ENCODE measurements around the gene GMIP. TPM values are rescaled to one million over a fixed set of nuclear protein-coding genes. Genes with fewer than 3 reads are reported as not detected.

The GMIP gene
- total RNA-seq, 2 experiments from 2014 or later: 78.6 to 79.4 TPM

- Mint-ChIP-seq H3K27me3 (no peaks in the 10 kb centered on the region), H3K9me3 (no peaks in the 10 kb centered on the region), H3K4me1 (ENCODE audit: low read depth) (peaks cover 7% of the 10 kb centered on the region), H3K4me3 (no peak overlapping the region), H3K36me3 (peaks cover 22% of the 10 kb centered on the region), H3K27ac (no peak overlapping the region)
- ChIA-PET CTCF (interaction anchor here (1.6 to 3.8 kb wide), 2 partner anchors 93 to 115 kb away, joined by 6 to 65 read pairs; no protein-coding TSS in a partner anchor), POLR2A (no interaction called here)
- DNase-seq: no peak
- intact Hi-C loops (cut with micrococcal nuclease): no loop called here
Observed at GRCh38 chr19:19647037-19647835, 3.8 kb upstream of the GMIP start.

- ChIA-PET POLR2A (interaction anchor here (0.9 to 1.0 kb wide), 2 partner anchors 23 to 114 kb away, joined by 3 to 4 read pairs; partner anchors contain the start of gene ZNF101), CTCF (interaction anchor here (1.3 to 3.8 kb wide), 3 partner anchors 91 to 315 kb away, joined by 3 to 65 read pairs (median 33); no protein-coding TSS in a partner anchor)
- intact Hi-C loops (cut with micrococcal nuclease): no loop called here
- H3K4me1 Mint-ChIP-seq (ENCODE audit: low read depth): peaks cover 12% of the 10 kb centered on the region
- no peaks in the 10 kb centered on the region for H3K27me3 Mint-ChIP-seq
- H3K27ac Mint-ChIP-seq: no peak overlapping the region
- DNase-seq: no peak
- H3K36me3 Mint-ChIP-seq: peaks cover 22% of the 10 kb centered on the region
- no peak overlapping the region for H3K4me3 Mint-ChIP-seq
- no peaks in the 10 kb centered on the region for H3K9me3 Mint-ChIP-seq
Observed at GRCh38 chr19:19645233-19645870, 1.9 kb upstream of the GMIP start.

- H3K27me3 Mint-ChIP-seq: no peaks in the 10 kb centered on the region
- H3K27ac Mint-ChIP-seq: peak overlapping the region; percentile 98
- intact Hi-C loops (cut with micrococcal nuclease): loop anchor here (1.0 kb wide), 1 partner anchor 112 kb away; no protein-coding TSS in a partner anchor
- ChIA-PET CTCF (interaction anchor here (0.6 to 3.8 kb wide), 22 partner anchors 9 to 316 kb away, joined by 3 to 65 read pairs (median 4); partner anchors contain the start of genes NDUFA13 and YJEFN3), POLR2A (interaction anchor here (1.1 to 1.5 kb wide), 4 partner anchors 15 to 112 kb away, joined by 3 to 8 read pairs (median 4); partner anchors contain the start of gene ATP13A1)
- DNase-seq: no peak
- H3K4me3 Mint-ChIP-seq: peak overlapping the region; percentile 99
- H3K4me1 Mint-ChIP-seq (ENCODE audit: low read depth): peaks cover 12% of the 10 kb centered on the region
- H3K36me3 Mint-ChIP-seq: peaks cover 29% of the 10 kb centered on the region
- no peaks in the 10 kb centered on the region for H3K9me3 Mint-ChIP-seq
Observed at GRCh38 chr19:19644054-19644388, 564 bp upstream of the GMIP start.

- Mint-ChIP-seq H3K27me3 (no peaks in the 10 kb centered on the region), H3K36me3 (peaks cover 30% of the 10 kb centered on the region), H3K9me3 (no peaks in the 10 kb centered on the region), H3K4me1 (ENCODE audit: low read depth) (peaks cover 12% of the 10 kb centered on the region), H3K27ac (peak overlapping the region; percentile 98), H3K4me3 (peak overlapping the region; percentile 99)
- CTCF ChIA-PET: interaction anchor here (1.5 kb wide), 1 partner anchor 110 kb away, joined by 3 read pairs; no protein-coding TSS in a partner anchor
- DNase-seq: peak; percentile 71
- intact Hi-C loops (cut with micrococcal nuclease): loop anchor here (1.0 to 2.0 kb wide), 4 partner anchors 16 to 52 kb away; no protein-coding TSS in a partner anchor
- POLR2A ChIA-PET: no interaction called here
Observed at GRCh38 chr19:19642506-19643157, 825 bp downstream of the GMIP start.

DNA sequence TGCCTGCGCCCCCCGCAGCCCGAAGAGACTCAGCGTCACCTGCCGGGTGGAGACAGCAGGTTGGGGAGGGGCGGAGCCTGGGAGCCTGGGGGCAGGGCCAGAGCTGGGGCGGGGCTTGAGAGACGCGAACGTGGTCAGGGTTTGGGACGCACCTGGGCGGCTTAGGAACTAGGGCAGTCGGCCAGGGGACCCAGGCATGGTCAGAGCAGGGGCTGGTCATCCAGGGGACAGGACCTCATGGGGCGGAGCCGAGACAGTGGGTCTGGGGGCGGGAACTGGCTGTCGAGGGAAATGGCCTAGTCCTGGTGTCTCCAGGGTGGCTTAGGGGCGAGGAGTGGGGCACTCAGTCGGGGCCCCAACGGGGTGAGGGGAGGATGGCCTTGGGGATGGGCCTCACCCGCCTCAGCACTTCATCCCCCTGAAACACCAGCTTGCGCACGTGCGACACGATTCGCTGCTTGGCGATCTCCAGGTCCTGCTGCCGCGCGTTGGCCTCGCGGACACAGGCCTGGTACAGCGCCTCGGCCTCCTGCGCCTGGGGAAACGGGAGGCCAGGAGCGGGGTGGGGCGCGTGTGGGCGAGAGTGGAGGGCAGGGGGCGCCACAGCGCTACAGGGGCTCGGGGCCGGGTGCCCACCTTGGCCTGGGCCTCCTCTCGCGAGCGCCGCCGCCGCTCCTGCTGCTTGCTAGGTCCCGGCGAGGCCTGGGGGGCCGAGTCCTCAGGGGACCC is 5.8 kb downstream of the GMIP start:
- no peaks in the 10 kb centered on the region for H3K9me3 Mint-ChIP-seq
- ChIA-PET CTCF (no interaction called here), POLR2A (no interaction called here)
- DNase-seq: peak; percentile 26
- intact Hi-C loops (cut with micrococcal nuclease): no loop called here
- H3K4me3 Mint-ChIP-seq: no peak overlapping the region
- H3K36me3 Mint-ChIP-seq: peaks cover 52% of the 10 kb centered on the region
- no peaks in the 10 kb centered on the region for H3K27me3 Mint-ChIP-seq
- peaks cover 14% of the 10 kb centered on the region for H3K4me1 Mint-ChIP-seq (ENCODE audit: low read depth)
- H3K27ac Mint-ChIP-seq: no peak overlapping the region

GRCh38 chr19:19637186-19637522 is 6.3 kb downstream of the GMIP start:
- peaks cover 49% of the 10 kb centered on the region for H3K36me3 Mint-ChIP-seq
- no peak overlapping the region for H3K27ac Mint-ChIP-seq
- no peak for DNase-seq
- H3K4me3 Mint-ChIP-seq: no peak overlapping the region
- H3K27me3 Mint-ChIP-seq: no peaks in the 10 kb centered on the region
- no peaks in the 10 kb centered on the region for H3K9me3 Mint-ChIP-seq
- ChIA-PET CTCF (no interaction called here), POLR2A (no interaction called here)
- intact Hi-C loops (cut with micrococcal nuclease): no loop called here
- peaks cover 11% of the 10 kb centered on the region for H3K4me1 Mint-ChIP-seq (ENCODE audit: low read depth)

DNA sequence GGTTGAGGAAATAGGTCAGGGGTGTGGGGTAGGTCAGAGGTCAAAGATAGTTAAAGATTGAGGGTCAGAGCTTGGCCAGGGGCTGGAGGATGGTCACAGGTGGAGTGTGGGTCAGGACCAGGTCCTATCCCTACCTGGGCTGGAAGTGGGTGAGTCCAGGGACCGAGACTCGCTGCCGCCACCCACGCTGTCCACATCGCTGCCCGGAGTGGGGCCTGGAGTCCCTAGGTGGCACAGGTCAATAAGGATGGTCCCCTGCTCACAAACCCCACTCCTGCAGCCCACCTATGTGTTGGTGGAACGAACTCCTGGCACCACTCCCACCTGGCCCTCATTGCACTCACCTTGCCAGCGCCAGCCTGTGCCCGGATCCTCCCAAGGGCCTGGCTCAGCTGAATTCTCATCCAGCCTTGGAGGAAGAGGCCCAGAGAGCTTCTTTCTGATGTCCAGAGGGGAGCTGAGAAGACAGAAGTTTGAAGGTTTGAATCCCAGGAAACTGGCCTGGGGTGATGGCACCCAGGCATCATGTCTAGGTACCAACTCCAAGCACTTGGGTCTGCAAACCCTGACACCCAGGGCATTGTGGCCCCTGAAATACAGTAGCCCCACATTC is 6.8 kb downstream of the GMIP start:
- no peaks in the 10 kb centered on the region for H3K9me3 Mint-ChIP-seq
- ChIA-PET POLR2A (no interaction called here), CTCF (no interaction called here)
- no peak overlapping the region for H3K4me3 Mint-ChIP-seq
- DNase-seq: no peak
- intact Hi-C loops (cut with micrococcal nuclease): no loop called here
- no peaks in the 10 kb centered on the region for H3K27me3 Mint-ChIP-seq
- peaks cover 46% of the 10 kb centered on the region for H3K36me3 Mint-ChIP-seq
- H3K27ac Mint-ChIP-seq: no peak overlapping the region
- H3K4me1 Mint-ChIP-seq (ENCODE audit: low read depth): peaks cover 7% of the 10 kb centered on the region

- no peak for DNase-seq
- H3K4me3 Mint-ChIP-seq: no peak overlapping the region
- peaks cover 7% of the 10 kb centered on the region for H3K4me1 Mint-ChIP-seq (ENCODE audit: low read depth)
- no peaks in the 10 kb centered on the region for H3K9me3 Mint-ChIP-seq
- peaks cover 51% of the 10 kb centered on the region for H3K36me3 Mint-ChIP-seq
- no peaks in the 10 kb centered on the region for H3K27me3 Mint-ChIP-seq
- POLR2A ChIA-PET: no interaction called here
- H3K27ac Mint-ChIP-seq: peak overlapping the region; percentile 64
- CTCF ChIA-PET: no interaction called here
- intact Hi-C loops (cut with micrococcal nuclease): no loop called here
Observed at GRCh38 chr19:19635313-19635702, 8.1 kb downstream of the GMIP start.

DNA sequence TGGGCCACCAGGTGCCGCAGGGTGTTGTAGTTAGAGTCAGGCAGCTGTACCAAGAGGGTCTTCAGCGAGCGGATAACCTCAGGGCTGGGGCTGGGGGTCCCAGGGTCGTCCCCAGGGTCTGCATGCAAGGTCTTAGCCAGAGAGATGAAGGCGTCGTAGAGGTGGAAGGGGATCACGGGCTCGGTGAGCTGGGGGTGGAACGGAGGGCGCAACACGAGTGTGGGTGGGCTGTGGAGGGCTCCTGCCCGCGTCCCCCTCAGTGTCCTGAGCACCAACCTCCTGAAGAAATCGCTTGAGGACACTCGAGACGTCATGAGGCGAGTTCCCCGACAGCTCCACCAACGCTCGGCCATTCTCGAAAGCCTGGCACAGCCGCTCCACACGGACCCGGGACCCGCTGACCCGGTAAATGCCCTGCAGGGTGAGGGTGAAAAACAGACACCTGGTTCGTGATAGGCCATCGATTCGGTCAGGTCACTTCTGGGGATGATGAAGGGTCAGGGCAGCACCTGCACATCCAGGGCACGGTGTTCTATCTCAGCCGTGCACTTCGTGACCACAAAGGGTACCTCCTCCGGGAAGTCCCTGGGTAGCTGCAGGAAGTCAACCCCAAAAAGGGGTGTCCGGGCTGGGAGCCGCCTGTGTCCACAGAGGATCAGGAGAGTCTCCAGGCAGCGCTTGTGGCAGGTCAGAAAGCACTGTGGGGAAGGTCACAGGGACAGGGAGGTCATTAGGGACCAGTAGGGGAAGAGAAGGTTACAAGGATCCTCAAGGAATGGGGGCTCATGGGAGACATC is 8.7 kb downstream of the GMIP start:
- H3K36me3 Mint-ChIP-seq: peaks cover 51% of the 10 kb centered on the region
- no peaks in the 10 kb centered on the region for H3K9me3 Mint-ChIP-seq
- H3K27me3 Mint-ChIP-seq: no peaks in the 10 kb centered on the region
- intact Hi-C loops (cut with micrococcal nuclease): no loop called here
- POLR2A ChIA-PET: no interaction called here
- CTCF ChIA-PET: interaction anchor here (2.2 kb wide), 1 partner anchor 9 kb away, joined by 7 read pairs; the partner anchor contains the start of gene GMIP
- peak overlapping the region; percentile 64 for H3K27ac Mint-ChIP-seq
- H3K4me1 Mint-ChIP-seq (ENCODE audit: low read depth): peaks cover 7% of the 10 kb centered on the region
- H3K4me3 Mint-ChIP-seq: no peak overlapping the region
- no peak for DNase-seq

GRCh38 chr19:19633711-19634515 is 9.5 kb downstream of the GMIP start:
- H3K27ac Mint-ChIP-seq: peak overlapping the region; percentile 39
- ChIA-PET POLR2A (no interaction called here), CTCF (interaction anchor here (1.2 to 2.2 kb wide), 2 partner anchors 10 to 101 kb away, joined by 5 to 7 read pairs; partner anchors contain the start of gene GMIP)
- H3K36me3 Mint-ChIP-seq: peaks cover 50% of the 10 kb centered on the region
- no peak for DNase-seq
- peaks cover 7% of the 10 kb centered on the region for H3K4me1 Mint-ChIP-seq (ENCODE audit: low read depth)
- no peaks in the 10 kb centered on the region for H3K27me3 Mint-ChIP-seq
- intact Hi-C loops (cut with micrococcal nuclease): no loop called here
- H3K4me3 Mint-ChIP-seq: no peak overlapping the region
- no peaks in the 10 kb centered on the region for H3K9me3 Mint-ChIP-seq
